Dedifferentiated amniotic fluid mesenchymal stem cell (primary cell): Measurements from ENCODE around the gene KSR1.

ENCODE experiments used
- DNase-seq: peaks from one replicate; pipeline ENCODE4 v3.0.0-alpha.2; 2016; ENCODE audit errors: extremely low spot score

Gene KSR1

DNA sequence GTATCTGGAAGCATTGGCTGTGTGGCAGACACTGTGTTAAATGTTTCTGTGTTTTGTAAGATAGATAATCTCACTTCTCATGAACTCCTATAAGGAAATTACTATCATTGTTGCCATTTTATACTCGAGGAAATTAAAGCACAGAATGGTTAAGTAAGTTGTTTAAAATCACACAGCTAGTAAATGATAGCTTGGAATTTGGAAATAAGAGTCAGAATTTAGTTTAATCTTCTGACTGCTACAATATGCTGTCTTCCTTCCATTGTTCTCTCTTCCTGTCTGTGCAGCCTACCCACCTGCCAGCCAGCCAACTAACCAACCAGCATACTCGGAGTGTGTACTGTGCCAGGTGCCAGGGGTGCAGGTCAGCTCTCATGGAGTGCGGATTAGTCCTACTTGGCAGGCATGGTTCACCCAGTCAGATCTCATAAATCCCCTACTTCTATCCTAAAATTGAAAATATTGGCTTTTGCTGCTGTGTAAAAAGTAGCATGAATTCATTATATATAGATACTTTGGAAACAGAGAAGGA is 94.8 kb downstream of the KSR1 start:
- DNase-seq: no peak

DNA sequence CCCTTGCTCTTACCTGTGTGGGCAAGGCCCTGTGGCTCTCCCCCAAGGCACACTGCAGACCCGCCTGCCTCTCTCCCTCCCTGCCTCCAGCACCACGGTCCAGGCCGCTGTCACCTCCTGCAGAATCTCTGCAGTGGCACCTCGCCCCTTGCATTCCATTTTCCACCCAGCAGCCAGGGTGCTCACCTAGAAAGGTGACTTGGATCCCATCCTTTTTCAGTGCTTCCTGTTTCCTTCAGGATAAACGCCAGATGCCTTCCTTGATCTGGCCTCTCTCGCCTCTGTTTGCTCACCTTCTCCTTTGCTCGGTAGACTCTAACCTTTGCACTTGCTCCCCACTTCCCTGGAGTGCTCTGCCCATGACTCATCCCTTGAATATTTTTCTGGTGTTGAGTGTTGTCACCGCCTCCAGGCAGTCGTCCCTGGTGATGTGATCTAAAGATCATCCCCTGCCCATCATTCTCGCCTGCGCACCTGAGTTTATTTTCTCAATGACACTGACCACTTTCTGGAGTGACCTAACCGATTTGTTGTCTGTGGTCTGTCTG is 95.5 kb downstream of the KSR1 start:
- no peak for DNase-seq

- DNase-seq: no peak
These were observed 96.1 kb downstream of the KSR1 start for GRCh38 chr17:27552276-27552732.

DNA sequence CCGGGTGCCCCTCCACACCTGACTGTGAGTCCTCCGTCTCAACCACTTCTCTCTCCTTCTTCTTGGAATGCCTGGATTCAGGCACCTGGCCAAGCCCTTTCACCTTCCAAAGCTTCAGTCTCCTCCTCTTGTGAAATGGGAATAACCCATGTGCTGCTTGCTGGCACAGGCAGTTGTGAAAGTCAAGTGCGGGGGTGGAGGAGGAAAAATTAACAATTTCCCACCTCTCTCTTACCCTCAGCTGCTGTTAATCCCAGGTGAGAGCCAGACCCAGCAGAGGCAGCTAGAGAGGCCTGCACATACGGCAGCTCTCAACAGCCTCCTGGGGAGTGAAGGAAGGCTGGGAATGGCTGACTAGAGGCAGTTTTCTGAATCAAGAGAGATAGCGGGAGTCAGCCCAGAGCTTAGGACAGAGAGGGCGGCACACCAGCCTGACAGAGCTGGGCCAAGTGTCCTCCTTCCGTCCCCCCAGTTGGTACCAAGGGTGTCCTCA is 96.8 kb downstream of the KSR1 start:
- DNase-seq: no peak

GRCh38 chr17:27554152-27554551 is 97.9 kb downstream of the KSR1 start:
- no peak for DNase-seq

DNA sequence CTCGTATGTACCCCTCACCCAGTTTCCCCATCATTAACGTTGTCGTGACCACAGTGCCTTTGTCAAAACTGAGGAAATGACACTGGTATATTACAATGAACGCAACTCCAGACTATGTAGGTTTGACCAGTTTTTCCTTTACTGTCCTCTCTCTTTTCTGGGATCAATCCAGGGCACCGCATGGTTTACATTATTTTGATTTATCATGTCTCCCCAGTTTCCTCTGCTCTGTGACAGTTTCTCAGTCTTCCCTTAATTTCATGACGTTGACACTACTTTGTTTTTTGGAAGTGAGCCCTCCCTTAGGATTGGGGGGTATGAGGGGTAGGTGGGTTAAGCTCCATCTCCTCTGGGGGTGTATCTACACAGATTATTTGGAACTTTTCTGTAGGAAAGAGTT is 98.7 kb downstream of the KSR1 start:
- DNase-seq: no peak

DNA sequence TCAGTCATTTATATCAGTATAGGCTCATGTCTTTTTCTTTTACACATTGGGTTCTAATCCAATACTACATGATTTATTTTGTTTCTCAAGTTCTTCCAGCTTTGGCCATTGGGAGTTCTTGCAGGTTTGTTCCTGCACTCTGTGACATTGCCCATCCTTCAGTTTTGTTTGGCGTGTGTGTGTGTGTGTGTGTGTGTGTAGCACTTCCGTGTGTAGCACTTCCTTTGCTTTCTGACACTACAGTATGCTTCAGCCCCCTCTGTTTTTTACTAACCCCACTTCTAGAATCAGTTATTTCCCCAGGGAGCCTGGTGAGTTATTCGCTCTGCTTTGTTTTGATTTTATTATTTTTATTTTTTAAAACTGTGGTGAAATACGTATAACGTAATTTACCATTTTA is 99.1 kb downstream of the KSR1 start:
- no peak for DNase-seq

GRCh38 chr17:27558341-27558740 is 102.1 kb downstream of the KSR1 start:
- DNase-seq: no peak

GRCh38 chr17:27558842-27559505 is 102.7 kb downstream of the KSR1 start:
- no peak for DNase-seq

DNA sequence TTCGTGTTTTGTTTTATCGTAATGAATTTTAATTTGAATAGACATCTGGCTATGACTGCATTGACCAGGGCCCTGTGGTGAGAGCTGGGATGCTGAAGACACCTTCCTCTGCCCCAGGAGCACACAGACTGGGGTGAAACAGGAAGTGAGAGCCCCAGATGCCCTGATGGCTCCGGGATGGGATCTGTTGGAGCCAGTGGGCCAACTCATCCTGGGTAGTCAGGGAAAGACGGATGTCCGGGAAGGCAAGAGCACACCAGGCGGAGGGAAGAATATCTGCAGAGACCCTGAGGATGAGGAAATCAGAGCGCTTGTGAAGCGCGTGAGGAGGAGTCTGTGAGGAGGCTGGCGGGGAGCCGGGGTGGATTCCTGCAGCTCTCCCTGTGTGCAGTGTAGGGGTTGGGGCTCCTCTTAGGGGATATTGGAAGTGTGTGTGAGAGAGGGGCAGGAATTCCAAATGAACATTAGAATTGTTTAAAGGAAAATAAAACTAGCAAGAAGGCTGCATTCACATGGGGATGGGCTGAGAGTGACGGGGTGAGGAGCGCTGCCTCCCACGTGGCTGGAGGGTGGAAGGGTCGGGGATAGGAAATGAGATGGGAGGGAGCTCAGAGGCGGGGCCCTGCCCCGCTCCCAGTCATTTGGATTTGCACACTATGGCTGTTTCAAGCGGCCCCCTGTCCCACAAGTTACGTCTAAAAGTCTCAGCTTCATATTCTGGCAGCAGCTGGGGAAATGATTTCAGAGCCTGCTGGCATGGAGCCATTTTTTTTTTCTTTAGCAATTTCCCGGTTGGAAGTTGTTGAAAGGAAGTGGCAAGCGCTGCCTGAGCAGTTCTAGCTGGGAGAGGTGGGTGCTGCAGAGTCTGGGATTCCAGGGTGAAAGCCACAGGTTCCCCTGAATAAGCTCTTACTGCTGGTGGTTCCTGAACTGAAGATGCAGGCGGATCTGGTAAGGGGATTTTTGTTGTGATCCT is 103.5 kb downstream of the KSR1 start:
- peak; percentile 77 for DNase-seq

- no peak for DNase-seq
These were observed 104.4 kb downstream of the KSR1 start for GRCh38 chr17:27560668-27561067.

GRCh38 chr17:27562777-27563455 is 106.7 kb downstream of the KSR1 start:
- DNase-seq: no peak

DNA sequence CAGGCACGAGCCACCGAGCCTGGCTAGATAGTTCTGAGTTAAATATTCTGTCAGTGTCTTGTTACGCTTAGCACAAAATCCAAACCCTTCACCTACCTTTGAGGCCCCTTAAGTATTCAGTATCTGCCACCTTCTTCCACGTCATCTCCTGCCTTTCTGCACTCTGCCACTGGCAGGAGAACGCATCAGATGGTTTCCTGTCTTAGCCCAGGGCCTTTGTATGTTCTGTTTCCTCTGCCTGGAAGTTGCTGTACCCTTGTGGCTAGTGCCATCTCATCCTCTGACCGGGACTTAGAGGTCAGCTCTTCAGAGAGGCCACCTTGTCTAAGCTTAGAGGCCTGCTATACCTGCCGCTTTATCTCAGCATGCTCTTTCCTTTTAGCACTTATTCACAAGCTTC is 107.3 kb downstream of the KSR1 start:
- DNase-seq: no peak

DNA sequence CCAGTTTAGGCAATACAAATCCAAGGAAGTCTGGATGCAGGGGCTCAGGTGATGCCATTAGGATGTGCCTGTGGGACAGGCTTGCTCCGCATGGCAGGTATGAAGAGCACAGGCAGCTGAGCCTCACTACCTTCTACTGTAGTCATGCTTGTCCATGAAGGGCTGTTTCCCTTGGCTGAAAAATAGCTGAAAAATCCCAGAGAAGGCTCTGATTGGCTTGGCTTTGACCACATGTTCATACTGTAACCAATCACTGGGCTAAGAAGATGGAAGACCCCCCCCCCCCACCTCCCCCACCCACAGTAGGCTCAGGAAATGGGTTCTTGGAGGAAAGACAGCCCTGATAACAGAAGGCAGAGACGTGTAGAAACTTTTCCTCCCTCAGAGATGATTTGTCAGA is 108.2 kb downstream of the KSR1 start:
- DNase-seq: no peak

GRCh38 chr17:27565874-27566670 is 109.8 kb downstream of the KSR1 start:
- DNase-seq: no peak

DNA sequence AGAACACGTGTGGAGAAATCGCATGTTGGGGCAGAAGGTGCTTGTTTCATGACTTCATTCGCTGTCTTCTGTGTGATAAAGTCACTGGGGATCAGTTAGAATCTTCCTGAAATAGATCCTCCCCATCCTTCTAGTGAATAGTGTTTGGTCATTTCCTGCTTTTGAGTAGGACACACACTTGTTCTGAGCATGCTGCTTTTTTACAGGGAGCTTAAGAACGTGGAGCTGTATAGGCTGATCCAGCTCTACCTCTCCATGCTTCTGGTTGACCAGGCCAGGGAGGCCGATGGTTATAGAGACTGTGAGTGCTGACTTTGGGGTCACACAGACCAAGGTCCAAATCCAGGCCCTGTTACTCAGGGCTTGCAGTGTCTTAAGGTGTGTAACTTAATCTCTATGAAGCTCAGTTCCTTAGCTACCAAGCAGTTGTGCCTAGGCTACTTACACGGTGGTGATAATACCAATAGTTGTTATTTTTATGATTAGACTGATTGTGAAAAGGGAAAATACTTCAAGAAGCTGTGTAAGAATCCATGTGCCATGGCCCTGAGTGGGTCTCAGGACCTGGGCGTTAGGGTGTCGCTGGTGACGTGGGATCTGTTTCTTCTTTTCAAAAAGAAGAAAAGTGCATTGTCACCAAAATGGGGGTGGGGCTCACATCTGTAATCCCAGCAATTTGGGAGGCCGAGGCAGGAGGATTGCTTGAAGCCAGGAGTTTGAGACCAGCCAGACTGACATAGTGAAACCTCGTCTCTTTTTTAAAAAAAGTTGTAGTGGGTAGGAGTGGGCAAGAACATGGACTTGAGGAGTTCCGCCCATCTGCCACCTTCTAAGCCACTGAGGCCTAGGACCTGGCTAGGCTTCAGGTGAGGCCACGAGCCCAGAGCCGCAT is 110.7 kb downstream of the KSR1 start:
- no peak for DNase-seq

DNA sequence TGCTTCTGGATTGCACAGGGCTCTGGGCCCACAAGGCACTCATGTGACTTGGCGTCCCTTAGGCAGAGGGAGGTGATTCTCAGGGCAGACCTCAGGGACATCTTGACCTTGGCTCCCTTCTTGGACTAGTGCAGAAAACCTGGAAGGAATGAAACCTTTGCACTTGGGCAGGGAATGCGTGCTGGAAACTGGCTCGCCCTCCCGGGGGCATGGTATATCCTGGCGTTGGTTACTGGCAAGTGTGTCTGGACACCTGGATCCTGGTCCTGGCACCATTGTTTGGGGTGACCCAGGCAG is 111.3 kb downstream of the KSR1 start:
- DNase-seq: no peak

- DNase-seq: no peak
These were observed 112.0 kb downstream of the KSR1 start for GRCh38 chr17:27568216-27568615.

- DNase-seq: no peak
These were observed 112.6 kb downstream of the KSR1 start for GRCh38 chr17:27568811-27569210.

DNA sequence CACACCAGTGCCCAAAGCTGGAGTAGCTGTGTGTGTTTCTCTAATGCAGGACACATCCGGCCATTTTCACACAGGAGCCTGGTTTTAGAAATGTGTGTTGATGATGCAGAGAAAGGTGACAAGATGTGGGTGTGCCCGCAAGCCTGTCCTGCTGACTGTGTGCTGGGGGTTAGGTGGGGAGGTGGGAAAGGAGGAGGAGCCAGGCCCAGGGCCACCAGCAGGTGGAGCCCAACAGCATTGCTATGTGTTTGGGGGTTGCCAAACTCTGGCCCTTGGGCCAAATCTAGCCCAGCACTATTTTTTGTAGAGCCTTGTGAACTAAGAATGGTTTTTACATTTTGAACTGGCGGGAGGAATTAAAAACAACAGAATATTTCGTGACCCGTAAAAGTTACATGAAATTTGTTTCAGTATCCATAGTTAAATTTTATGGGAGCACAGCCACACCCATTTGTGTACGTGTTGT is 113.0 kb downstream of the KSR1 start:
- no peak for DNase-seq
